HG02885 (cell line): ENCODE data around the gene ERN1.
"Not testable (repeated sequence)": the region's sequence is repeated elsewhere in the genome, so short reads cannot be mapped to it uniquely, and the experiment has no call there.

ENCODE experiments used
- ATAC-seq: cut with Tn5 transposase; IDR thresholded peaks from one replicate; pipeline ENCODE4 v1.9.1; 2021; ENCODE audit warnings: mild to moderate bottlenecking; ENCODE audit not compliant: unreplicated experiment, poor library complexity

ERN1 gene

DNA sequence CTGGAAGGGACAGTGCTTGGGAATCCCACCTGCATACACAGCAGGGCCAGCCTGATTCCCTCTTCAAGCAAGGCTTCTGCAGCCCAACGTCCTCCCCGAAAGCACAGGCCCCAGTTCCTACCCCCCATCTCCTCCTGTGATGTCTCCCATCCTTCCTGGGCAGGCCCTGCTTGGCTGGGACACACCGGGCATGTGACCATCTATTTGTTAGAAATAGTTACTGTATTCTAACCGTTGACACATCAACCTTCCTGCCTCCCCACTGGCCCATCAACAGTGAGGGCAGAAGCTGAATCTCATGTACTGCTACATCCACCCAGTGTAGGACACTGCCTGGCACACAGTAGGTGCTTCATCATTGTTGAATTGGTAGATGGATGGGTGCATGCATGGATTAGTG, 121.1 kb downstream of the ERN1 start:
- ATAC-seq, result no peak

DNA sequence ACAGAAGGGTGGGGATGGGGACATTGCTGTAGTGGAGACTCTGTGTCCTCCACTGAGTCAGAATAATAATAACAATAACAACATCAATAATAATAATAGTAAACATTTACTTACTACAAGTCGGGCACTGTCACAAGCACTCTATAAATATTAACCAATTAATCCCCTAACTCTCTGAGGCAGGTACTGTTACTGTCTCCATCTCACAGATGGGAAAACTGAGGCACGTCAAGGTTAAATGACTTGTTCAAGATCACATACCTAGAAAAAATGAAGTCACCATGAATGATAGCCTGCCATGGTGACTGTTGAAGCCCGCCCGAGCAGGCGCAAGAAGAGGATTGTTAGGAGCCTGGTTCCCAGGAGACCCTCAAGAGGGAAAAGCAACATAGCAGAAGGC, 121.6 kb downstream of the ERN1 start:
- ATAC-seq, result no peak

- no peak for ATAC-seq
Measured at GRCh38 chr17:64007838-64008282, 122.1 kb downstream of the ERN1 start.

- ATAC-seq, result not testable (repeated sequence)
Measured at GRCh38 chr17:64007089-64007837, 122.7 kb downstream of the ERN1 start.

- ATAC-seq, result no peak
Measured at GRCh38 chr17:64006361-64007088, 123.4 kb downstream of the ERN1 start.

GRCh38 chr17:64005734-64006167, 124.2 kb downstream of the ERN1 start:
- ATAC-seq, result no peak

DNA sequence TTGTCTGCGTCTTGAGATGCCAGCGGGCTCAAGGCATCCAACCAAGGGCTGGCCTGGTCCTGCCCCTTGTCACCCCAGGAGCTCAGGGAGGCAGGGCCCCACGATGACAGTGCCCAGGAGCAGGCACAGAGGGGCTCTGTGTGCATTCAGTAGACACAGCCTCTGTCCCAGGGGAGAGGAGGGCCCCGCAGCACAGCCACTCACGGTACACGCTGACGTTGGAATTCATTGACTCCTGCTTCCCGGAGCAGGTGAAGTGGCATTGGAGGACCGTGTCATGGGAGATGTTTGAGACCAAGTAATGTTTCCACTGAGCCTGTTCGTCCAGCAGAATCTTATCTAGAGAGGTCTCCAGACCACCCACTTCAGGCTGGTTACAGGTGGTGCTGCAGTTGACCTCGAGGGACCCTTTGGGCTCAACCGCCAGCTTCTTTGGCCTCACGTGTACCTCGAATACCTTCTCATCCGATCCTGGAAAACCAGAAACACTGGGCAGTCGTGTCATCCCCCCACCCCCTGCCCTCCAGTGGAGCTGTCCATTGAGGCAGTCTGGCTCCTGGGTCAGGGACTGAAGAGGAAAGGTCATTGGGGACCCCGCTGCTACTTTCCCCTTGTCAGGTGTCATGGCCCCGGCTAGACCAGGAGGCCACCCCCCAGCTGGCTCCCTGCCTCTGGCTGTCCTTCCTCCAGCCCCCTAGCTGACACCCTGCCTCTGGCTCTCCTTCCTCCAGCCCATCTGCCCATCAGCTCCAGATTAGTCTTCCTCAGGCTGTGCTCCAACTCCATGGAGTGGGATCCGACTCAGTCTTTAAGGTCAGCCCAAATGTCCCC, 124.8 kb downstream of the ERN1 start:
- ATAC-seq, result no peak

DNA sequence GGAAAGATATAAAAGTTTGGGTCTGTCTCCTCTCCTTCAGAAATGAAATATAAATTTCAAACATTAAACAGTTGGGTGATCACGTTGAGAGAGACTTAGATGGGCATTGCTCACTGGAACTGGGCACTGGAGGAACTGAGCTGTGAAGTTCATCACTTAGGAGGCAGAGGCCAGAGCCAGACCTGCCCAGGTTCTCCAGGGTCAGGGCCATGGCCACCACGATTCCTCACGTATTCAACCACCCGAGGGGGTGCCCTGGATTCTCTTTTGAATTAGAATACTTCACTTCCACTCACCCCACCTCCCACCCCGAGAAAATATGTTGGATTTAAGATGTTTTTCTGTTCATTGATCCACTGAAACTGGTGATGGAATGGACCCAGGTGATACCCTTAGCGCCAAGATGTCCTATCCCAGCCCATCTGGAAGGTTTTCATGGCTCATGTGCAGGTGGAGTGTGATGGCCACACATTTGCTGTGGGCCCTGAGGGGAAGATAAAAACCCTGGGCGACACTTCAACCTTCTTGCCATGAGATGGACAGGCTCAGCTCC, 125.7 kb downstream of the ERN1 start:
- no peak for ATAC-seq

DNA sequence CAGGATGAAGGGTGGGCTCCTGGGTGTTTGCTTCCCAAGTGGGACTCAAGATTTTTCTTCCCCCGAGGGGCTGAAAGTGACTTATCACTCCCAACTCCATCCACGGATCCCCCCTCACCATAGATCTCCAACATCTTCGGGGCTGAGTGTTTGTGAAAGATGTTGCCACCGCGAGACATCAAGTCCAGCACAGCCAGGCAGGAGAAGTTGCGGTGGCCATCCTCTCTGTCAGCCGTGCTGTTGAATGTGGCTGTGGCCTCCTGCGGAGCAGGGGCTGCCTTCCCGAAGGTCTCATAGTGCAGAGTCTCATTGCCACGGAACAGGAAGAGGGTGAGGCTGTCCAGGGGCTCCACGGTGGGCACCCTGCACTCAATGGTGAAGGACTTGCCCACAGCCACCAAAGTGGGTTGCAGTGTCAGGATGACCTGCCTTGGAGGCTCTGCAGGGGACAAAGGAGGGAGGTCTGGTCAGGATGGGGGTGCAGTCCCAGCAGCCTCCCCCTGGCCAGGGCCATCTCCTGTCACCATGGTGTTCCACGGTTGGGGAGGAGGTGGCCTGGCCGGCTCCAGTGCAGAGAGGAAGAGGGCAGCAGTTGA, 126.3 kb downstream of the ERN1 start:
- no peak for ATAC-seq

- no peak for ATAC-seq
Measured at GRCh38 chr17:64002658-64003525, 127.1 kb downstream of the ERN1 start.

DNA sequence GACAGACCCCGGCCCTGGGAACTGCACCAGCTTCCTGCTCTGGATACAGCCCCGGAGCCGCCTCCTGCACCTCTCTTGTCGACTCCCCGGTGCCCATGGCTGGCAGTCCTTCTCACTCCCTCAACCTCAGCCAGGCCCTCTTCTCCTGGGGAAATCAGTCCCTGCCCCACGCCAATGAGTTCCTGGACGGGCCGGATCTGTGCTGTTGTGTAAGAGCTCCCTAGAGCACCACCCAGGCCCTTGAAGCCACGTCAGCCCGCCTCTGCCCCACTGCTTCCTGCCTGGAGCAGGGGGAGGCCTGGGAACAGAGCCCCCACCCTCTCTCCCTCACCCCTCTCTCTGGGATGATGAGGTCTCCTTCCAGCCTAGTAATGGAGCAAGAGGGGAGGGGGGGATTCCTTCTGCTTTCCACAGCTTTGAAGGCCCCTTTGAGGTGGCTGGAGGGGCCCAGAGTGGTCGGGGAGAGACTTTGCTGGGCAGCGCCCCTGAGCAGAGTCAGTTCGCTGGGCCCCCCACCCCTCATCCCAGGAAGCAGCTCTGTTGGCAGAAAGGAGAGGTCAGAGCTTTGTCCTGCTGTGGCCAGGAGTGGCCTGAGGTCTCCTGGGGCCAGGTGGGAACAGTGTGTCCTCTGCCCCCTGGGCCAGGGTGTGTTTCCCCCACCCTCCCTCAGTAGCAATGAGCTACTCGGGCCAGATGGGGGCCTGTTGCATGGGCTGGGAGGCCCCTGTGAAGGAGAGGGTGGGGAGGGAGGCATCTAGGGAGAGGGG, 128.0 kb downstream of the ERN1 start:
- no peak for ATAC-seq

DNA sequence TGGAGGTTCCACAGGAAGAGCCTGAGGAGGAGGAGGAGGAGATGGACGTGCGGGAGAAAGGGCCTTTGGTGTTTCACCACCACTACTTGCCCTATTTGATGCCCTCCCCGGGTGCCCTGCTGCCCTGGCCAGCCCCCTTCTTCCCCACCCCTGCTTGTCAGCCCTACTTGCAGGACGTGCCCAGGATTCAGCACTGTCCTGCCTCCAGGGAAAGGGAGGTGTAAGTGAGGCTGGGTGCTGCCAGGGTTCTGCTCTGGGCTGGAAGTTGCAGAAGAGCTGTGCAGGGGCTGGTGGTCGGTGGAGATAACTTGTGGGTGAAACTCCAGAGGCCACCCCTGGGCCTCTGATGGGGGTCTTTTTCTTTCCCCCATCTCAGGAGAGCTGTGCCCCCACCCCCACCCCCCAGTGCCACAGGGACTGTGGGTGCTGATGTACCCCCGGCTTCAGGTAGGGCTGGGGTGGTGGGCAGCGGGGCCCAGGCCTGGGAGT, 128.8 kb downstream of the ERN1 start:
- no peak for ATAC-seq

DNA sequence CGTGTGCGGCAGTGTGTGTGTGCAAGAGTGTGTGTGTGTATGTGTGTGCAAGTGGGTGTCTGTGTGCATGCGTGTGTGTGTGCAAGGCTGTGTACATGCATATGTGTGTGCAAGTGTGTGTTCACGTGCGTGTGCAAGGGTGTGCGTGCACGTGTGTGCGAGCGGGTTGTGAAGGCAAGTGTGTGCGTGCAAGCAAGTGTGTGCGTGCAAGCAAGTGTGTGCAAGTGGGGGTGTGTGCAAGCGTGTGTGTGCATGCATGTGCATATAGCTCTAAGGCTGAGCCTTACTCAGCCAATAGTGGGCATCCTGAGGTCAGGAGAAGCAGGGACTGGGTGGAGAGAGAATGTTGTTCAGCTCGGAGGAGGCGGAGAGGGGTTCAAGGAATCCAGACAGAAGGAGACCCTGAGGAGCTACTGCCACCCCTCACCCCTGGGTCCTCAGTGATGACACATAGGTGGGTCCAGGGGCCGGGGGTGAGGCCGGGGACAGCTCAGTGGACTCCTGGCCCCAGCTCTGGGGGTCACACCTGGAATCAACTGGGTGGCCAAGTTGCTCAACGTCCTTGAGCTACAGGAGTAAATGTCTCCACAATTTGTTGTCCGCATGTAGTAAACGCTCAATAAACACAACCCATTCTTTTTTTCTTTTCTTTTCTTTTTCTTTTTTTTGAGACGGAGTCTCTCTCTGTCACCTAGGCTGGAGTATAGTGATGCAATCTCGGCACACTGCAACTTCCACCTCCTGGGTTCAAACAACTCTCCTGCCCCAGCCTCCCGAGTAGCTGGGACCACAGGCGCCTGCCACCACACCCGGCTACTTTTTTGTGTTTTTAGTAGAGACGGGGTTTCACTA, 130.0 kb downstream of the ERN1 start:
- ATAC-seq, result no peak

- ATAC-seq, result no peak
Measured at GRCh38 chr17:63998721-63999679, 130.9 kb downstream of the ERN1 start.

DNA sequence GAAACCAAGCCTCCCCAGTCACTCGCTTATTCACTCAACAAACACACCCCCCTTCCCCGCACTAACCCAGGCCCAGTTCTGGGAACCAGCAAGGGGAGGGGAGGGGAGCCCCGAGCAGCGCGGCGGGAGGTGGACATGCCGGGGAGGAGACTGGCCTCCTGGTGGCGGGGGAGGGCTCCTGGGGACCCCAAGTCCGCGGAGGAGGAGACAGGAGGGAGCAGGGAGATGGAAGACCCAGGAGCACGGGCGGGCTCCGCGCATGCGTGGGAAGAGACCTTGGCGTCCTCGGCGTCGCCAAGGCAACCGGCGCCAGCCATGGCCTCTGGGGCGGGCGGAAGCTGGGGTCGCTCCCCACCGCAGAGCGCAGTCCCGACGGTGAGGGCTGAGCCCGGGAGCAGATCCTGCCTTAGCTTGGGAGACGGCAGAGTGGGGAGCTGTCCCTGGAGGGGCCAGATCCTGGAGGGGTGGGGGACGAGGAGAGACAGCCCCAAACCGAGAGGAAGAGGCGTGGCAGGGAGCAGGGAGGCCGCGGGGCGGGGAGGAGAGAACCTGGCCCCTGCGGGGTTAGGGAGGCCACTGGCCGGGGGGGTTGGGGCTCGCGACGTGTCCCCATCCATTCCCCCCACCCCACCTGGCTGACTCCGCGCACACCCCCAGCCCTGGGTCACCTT, 131.8 kb downstream of the ERN1 start, which contains the start of gene PRR29:
Gene PRR29 (plus strand): TSS at position 302 of the 671 bp plus-strand sequence. CDS start 14 bp downstream, at position 316.
- ATAC-seq, result peak; percentile 60
